Mesenchymal stem cell (in vitro differentiated cells and primary cell): ENCODE measurements around the gene RFX3.

Experiments used
- DNase-seq: peaks from one replicate; pipeline ENCODE4 v3.0.0-alpha.2; 2013
- H2AFZ ChIP-seq: one replicate; pipeline ENCODE4 v1.6.1; 2013; ENCODE audit warnings: low read depth, mild to moderate bottlenecking, control low read depth, inconsistent platforms, low read length, moderate library complexity
- H2AK5ac ChIP-seq: 2 replicates; pipeline ENCODE4 v1.6.1; 2013; ENCODE audit warnings: low read length, moderate library complexity, mild to moderate bottlenecking, inconsistent platforms; ENCODE audit not compliant: severe bottlenecking
- H2BK120ac ChIP-seq: one replicate; pipeline ENCODE4 v1.6.1; 2013; ENCODE audit warnings: low read depth, mild to moderate bottlenecking, inconsistent platforms, low read length, moderate library complexity
- H2BK12ac ChIP-seq, 2 experiments: one replicate each; pipeline ENCODE4 v1.6.1; 2013; ENCODE audit warnings: inconsistent platforms in 2 of 2, low read length in 2 of 2, mild to moderate bottlenecking in 2 of 2, moderate library complexity in 2 of 2, control low read depth in 1 of 2
- H2BK15ac ChIP-seq: one replicate; pipeline ENCODE4 v1.6.1; 2013; ENCODE audit warnings: mild to moderate bottlenecking, low read depth, inconsistent platforms; ENCODE audit not compliant: poor library complexity, severe bottlenecking
- H2BK5ac ChIP-seq: 2 replicates; pipeline ENCODE4 v1.6.1; 2013; ENCODE audit warnings: low read depth, mild to moderate bottlenecking, low read length, control low read depth, inconsistent platforms; ENCODE audit not compliant: poor library complexity, severe bottlenecking
- H3K14ac ChIP-seq, 2 experiments: one replicate each; pipeline ENCODE4 v1.6.1; 2013; ENCODE audit warnings: inconsistent platforms in 2 of 2, low read length in 2 of 2, control low read depth in 1 of 2, mild to moderate bottlenecking in 1 of 2, moderate library complexity in 1 of 2
- H3K18ac ChIP-seq, 2 experiments: one replicate each; pipeline ENCODE4 v1.6.1; 2013; ENCODE audit warnings: inconsistent platforms in 2 of 2, low read length in 2 of 2, control low read depth in 1 of 2, low read depth in 1 of 2, mild to moderate bottlenecking in 1 of 2
- H3K23ac ChIP-seq, 2 experiments: one replicate each; pipeline ENCODE4 v1.6.1; 2013; ENCODE audit warnings: inconsistent platforms in 2 of 2, low read length in 2 of 2, mild to moderate bottlenecking in 2 of 2, moderate library complexity in 2 of 2, control low read depth in 1 of 2
- H3K27ac ChIP-seq: 2 replicates; pipeline ENCODE4 v1.5.1; 2013; ENCODE audit warnings: mild to moderate bottlenecking, moderate library complexity, low read length, control low read depth, inconsistent platforms; ENCODE audit not compliant: poor library complexity, severe bottlenecking
- H3K27me3 ChIP-seq, 2 experiments: 2 replicates each; pipeline versions ENCODE4 v1.6.1 to v1.7.0; 2013; ENCODE audit warnings: low read length in 2 of 2, mild to moderate bottlenecking in 2 of 2, moderate library complexity in 2 of 2, control low read depth in 1 of 2, inconsistent platforms in 1 of 2; ENCODE audit not compliant: control insufficient read depth in 1 of 2, insufficient read depth in 1 of 2
- H3K36me3 ChIP-seq, 2 experiments: 2 replicates each; pipeline versions ENCODE4 v1.6.1 to v1.7.0; 2013; ENCODE audit warnings: low read length in 2 of 2, control low read depth in 1 of 2, inconsistent platforms in 1 of 2, low read depth in 1 of 2, mild to moderate bottlenecking in 1 of 2; ENCODE audit not compliant: insufficient read depth in 2 of 2, control insufficient read depth in 1 of 2
- H3K4ac ChIP-seq, 2 experiments: one replicate each; pipeline ENCODE4 v1.6.1; 2013; ENCODE audit warnings: inconsistent platforms in 2 of 2, low read length in 2 of 2, mild to moderate bottlenecking in 2 of 2, moderate library complexity in 2 of 2, control low read depth in 1 of 2, low read depth in 1 of 2
- H3K4me1 ChIP-seq: 2 replicates; pipeline ENCODE4 v1.6.1; 2013; ENCODE audit warnings: low read depth, low read length, control low read depth; ENCODE audit not compliant: control insufficient read depth, insufficient read depth
- H3K4me2 ChIP-seq: 2 replicates; pipeline ENCODE4 v1.6.1; 2013; ENCODE audit warnings: low read length, mild to moderate bottlenecking, inconsistent platforms; ENCODE audit not compliant: poor library complexity, severe bottlenecking
- H3K4me3 ChIP-seq, 2 experiments: 2 replicates each; pipeline versions ENCODE4 v1.5.1 to v1.7.0; 2013; ENCODE audit warnings: low read length in 2 of 2, mild to moderate bottlenecking in 2 of 2, control low read depth in 1 of 2, low read depth in 1 of 2; ENCODE audit not compliant: insufficient read depth in 1 of 2
- H3K79me1 ChIP-seq: replicated peaks from 2 replicates; pipeline ENCODE4 v1.6.1; 2013; ENCODE audit warnings: mild to moderate bottlenecking, control low read depth, low read length, inconsistent platforms; ENCODE audit not compliant: poor library complexity, severe bottlenecking
- H3K9ac ChIP-seq: 2 replicates; pipeline ENCODE4 v1.7.0; 2013; ENCODE audit warnings: mild to moderate bottlenecking, low read length, moderate library complexity
- H3K9me3 ChIP-seq: 2 replicates; pipeline ENCODE4 v1.7.0; 2013; ENCODE audit warnings: mild to moderate bottlenecking, low read length; ENCODE audit not compliant: control insufficient read depth
- H4K8ac ChIP-seq: one replicate; pipeline ENCODE4 v1.6.1; 2013; ENCODE audit warnings: inconsistent platforms, mild to moderate bottlenecking, low read length, moderate library complexity
- H4K91ac ChIP-seq: one replicate; pipeline ENCODE4 v1.6.1; 2013; ENCODE audit warnings: mild to moderate bottlenecking, low read length, inconsistent platforms
- WGBS: methylation state at CpG from one replicate; pipeline ENCODE4 v1.1.7; 2013; ENCODE audit warnings: mixed read lengths; 5-methylcytosine and 5-hydroxymethylcytosine counted together

The RFX3 gene

DNA sequence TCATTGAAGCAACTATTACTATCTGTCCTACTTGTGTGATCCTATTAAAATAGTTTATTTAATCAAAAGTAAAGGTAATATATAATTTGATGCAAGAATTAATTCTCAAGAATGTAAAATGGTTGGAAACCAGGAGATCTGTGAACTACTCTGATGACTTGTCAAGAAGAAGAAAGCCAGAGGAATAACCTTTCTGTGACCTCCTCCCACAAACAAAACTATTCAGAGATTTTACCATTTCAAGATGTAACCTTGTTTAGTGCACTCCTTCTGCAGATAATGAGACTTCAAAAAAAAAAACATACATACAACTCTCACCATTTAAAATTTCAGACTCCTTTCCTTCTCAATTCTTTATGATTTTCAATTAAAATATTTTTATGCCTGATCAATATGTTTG is 79.5 kb downstream of the RFX3 start:
- Histone ChIP-seq H2BK120ac (no peak overlapping the region), H4K8ac (no peak overlapping the region), H3K9ac (no peak overlapping the region)

DNA sequence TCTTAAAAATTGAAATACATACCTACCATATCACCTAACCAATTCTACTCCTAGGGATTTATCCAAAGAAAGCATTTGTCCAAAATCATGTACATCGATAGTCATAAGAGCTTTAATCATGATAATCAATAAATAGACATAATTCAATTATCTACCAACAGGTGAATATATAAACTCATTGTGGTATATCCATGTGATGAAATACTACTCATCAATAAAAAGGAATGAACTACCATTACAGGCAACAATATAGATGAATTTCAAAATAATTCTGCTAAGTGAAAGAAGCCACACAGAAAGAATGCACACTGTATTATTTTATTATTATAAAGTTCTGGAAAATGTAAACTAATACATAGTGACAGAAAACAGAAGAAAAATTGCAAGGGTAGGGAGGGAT is 81.8 kb downstream of the RFX3 start:
- DNase-seq = no peak
- no peaks in the 10 kb centered on the region for H3K27me3 ChIP-seq
- WGBS = no CpG with 5 or more reads among the region's 1 CpG
- no peak overlapping the region for H2BK5ac ChIP-seq
- H3K23ac ChIP-seq = no peak overlapping the region
- H2BK12ac ChIP-seq = no peak overlapping the region
- no peak overlapping the region for H2AK5ac ChIP-seq
- H3K4me2 ChIP-seq = no peak overlapping the region
- no peak overlapping the region for H3K18ac ChIP-seq
- no peak overlapping the region for H3K4me3 ChIP-seq
- no peaks in the 10 kb centered on the region for H3K9me3 ChIP-seq
- no peak overlapping the region for H3K27ac ChIP-seq
- no peak overlapping the region for H4K91ac ChIP-seq
- no peak overlapping the region for H3K9ac ChIP-seq
- no peaks in the 10 kb centered on the region for H3K36me3 ChIP-seq
- peaks cover 3% of the 10 kb centered on the region for H3K79me1 ChIP-seq
- H4K8ac ChIP-seq = no peak overlapping the region
- no peak overlapping the region for H2AFZ ChIP-seq
- H2BK120ac ChIP-seq = no peak overlapping the region
- no peak overlapping the region for H3K4ac ChIP-seq
- no peak overlapping the region for H2BK15ac ChIP-seq
- H3K14ac ChIP-seq = no peak overlapping the region
- no peaks in the 10 kb centered on the region for H3K4me1 ChIP-seq

More for the DNA sequence above, 79.5 kb downstream of the RFX3 start:
- H3K4me1 ChIP-seq = no peaks in the 10 kb centered on the region
- H3K27ac ChIP-seq = no peak overlapping the region
- H2AK5ac ChIP-seq = no peak overlapping the region
- no peaks in the 10 kb centered on the region for H3K27me3 ChIP-seq
- H3K4me2 ChIP-seq = no peak overlapping the region
- no peak overlapping the region for H2BK15ac ChIP-seq
- DNase-seq = no peak
- no peak overlapping the region for H4K91ac ChIP-seq
- H3K79me1 ChIP-seq = peaks cover 3% of the 10 kb centered on the region
- no peak overlapping the region for H2BK5ac ChIP-seq
- H3K14ac ChIP-seq = no peak overlapping the region
- no peak overlapping the region for H2AFZ ChIP-seq
- H3K18ac ChIP-seq = no peak overlapping the region
- no peaks in the 10 kb centered on the region for H3K9me3 ChIP-seq
- H2BK12ac ChIP-seq = no peak overlapping the region
- no peak overlapping the region for H3K4me3 ChIP-seq
- H3K4ac ChIP-seq = no peak overlapping the region
- no peak overlapping the region for H3K23ac ChIP-seq
- H3K36me3 ChIP-seq = no peaks in the 10 kb centered on the region

DNA sequence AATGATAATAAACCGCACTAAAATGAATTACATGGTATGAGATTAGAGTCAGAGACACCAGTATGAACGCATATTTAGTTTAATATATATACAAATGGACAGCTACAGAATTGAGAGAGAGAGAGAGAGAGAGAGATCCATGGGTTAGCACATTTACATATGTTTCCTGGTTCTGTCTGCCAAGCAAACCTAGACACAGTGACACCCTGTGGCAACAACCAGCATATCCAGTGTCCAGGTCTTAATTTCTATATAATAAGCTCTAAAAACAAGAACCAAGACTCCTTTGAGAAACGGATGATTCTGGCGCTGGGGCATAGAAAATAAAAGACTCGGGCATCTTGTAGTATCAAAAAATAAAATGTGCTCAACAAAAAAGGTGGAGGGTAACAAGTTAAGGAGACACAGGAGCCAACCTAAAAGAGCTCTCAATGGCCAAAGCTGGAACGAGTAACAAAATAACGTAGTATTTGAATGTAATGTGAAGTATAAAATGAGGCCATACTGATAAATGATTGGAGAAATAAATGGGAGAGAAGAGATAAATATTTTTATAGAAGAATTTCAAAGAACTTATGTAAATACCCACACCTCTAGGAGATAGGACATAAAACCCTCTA is 84.5 kb downstream of the RFX3 start:
- no peaks in the 10 kb centered on the region for H3K9me3 ChIP-seq
- H2AFZ ChIP-seq = no peak overlapping the region
- no peaks in the 10 kb centered on the region for H3K36me3 ChIP-seq
- H3K18ac ChIP-seq = no peak overlapping the region
- H4K91ac ChIP-seq = no peak overlapping the region
- no peak overlapping the region for H2AK5ac ChIP-seq
- WGBS = 80% methylated on average over 5 of the region's 7 CpGs
- no peaks in the 10 kb centered on the region for H3K4me1 ChIP-seq
- H2BK120ac ChIP-seq = no peak overlapping the region
- H3K9ac ChIP-seq = no peak overlapping the region
- no peak overlapping the region for H3K27ac ChIP-seq
- H3K23ac ChIP-seq = no peak overlapping the region
- H2BK5ac ChIP-seq = no peak overlapping the region
- H2BK15ac ChIP-seq = no peak overlapping the region
- H3K14ac ChIP-seq = no peak overlapping the region
- no peak overlapping the region for H3K4ac ChIP-seq
- H4K8ac ChIP-seq = no peak overlapping the region
- DNase-seq = peak; percentile 71
- no peak overlapping the region for H2BK12ac ChIP-seq
- H3K4me3 ChIP-seq = no peak overlapping the region
- no peak overlapping the region for H3K4me2 ChIP-seq
- H3K79me1 ChIP-seq = peaks cover 3% of the 10 kb centered on the region
- H3K27me3 ChIP-seq = no peaks in the 10 kb centered on the region

DNA sequence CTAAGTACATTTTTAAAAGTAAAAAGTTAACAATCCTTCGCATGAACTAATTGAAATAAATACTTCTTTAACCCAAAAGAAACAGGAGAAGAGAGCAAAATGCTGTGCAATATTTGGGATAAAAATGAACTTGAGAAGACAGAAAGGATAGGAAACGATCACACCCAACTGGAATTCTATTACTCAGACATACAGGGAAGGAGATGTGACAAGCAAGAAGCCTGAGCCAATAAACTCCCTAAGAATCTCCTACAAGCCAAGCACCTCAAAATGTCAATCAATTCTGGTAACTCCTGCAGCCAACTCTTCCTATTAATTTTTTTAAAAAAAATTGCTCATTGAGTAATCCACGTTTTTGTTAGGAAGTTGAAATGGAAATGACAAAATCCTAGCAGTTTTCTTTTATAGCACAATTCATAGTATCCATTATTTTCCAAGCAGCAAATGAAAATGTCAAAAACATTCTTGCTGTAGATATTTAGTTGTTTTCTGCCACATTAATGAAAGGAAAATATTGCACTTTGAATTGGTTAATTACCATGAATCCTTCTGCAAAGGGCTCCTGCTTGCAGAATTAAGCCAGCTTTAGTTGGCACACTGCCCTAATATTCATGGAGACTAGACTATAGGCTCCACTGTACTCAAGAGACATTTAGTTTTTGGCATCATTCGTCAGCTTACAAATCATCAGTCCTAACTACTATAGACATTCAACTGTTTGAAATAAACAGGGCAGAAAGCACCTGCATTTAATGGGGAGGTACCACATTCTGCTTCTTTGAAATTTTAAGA is 89.0 kb downstream of the RFX3 start:
- Histone ChIP-seq H3K79me1 (peaks cover 5% of the 10 kb centered on the region), H4K91ac (no peak overlapping the region), H3K27me3 (no peaks in the 10 kb centered on the region), H3K4me3 (no peak overlapping the region), H2BK12ac (no peak overlapping the region), H2BK15ac (no peak overlapping the region), H3K4ac (no peak overlapping the region), H3K18ac (no peak overlapping the region), H3K27ac (no peak overlapping the region), H2AK5ac (no peak overlapping the region), H3K9me3 (no peaks in the 10 kb centered on the region), H2BK120ac (no peak overlapping the region), H2AFZ (no peak overlapping the region), H3K36me3 (no peaks in the 10 kb centered on the region), H4K8ac (no peak overlapping the region), H3K4me2 (no peak overlapping the region), H3K4me1 (no peaks in the 10 kb centered on the region), H2BK5ac (no peak overlapping the region), H3K23ac (no peak overlapping the region), H3K9ac (no peak overlapping the region), H3K14ac (no peak overlapping the region)
- WGBS = 90% methylated on average over 2 of the region's 4 CpGs
- peak; percentile 20 for DNase-seq
